Measurements from ENCODE around the gene KIF9.
A peak's percentile ranks its signal among the peaks of the same experiment; 100 is the strongest.

The KIF9 gene

GRCh38 chr3:47228088-47228487, 54.5 kb downstream of the KIF9 start:
- Histone ChIP-seq H2BK120ac (ENCODE audit: low read depth, low read length) (no peak overlapping the region), H3K4me3 (ENCODE audit: low read length in 2 of 2) (no peak overlapping the region), H3K4me1 (ENCODE audit: control insufficient read depth in 2 of 2, insufficient read depth in 1 of 2, low read depth in 1 of 2, low read length in 2 of 2) (no peaks in the 10 kb centered on the region), H2BK5ac (ENCODE audit: low read length) (no peak overlapping the region), H3K4me2 (ENCODE audit: insufficient read depth, low read length, poor library complexity, severe bottlenecking) (no peak overlapping the region), H2BK12ac (ENCODE audit: low read length) (no peak overlapping the region), H3K27ac (replicated peaks; ENCODE audit: low read length) (no peak overlapping the region), H2AFZ (ENCODE audit: low read length) (no peak overlapping the region), H3K36me3 (replicated peaks in 1 of 2; ENCODE audit: control insufficient read depth in 2 of 2, insufficient read depth in 2 of 2, low read length in 2 of 2) (no peaks in the 10 kb centered on the region), H2BK15ac (ENCODE audit: low read length) (no peak overlapping the region), H3K9me3 (replicated peaks in 1 of 2; ENCODE audit: control insufficient read depth in 2 of 2, insufficient read depth in 1 of 2, low read depth in 1 of 2, low read length in 2 of 2) (no peaks in the 10 kb centered on the region), H4K8ac (ENCODE audit: low read depth, low read length) (no peak overlapping the region), H3K14ac (ENCODE audit: low read length) (no peak overlapping the region), H3K18ac (ENCODE audit: low read length) (no peak overlapping the region), H4K91ac (ENCODE audit: low read depth, low read length, poor library complexity) (no peak overlapping the region), H3K79me1 (ENCODE audit: low read depth, low read length) (no peaks in the 10 kb centered on the region), H3K27me3 (ENCODE audit: control insufficient read depth in 3 of 3, insufficient read depth in 3 of 3, low read depth in 1 of 3, low read length in 3 of 3) (no peaks in the 10 kb centered on the region), H3K23ac (ENCODE audit: low read depth, low read length, poor library complexity) (no peak overlapping the region), H3K4ac (ENCODE audit: low read length) (no peak overlapping the region), H3K9ac (ENCODE audit: low read depth, low read length, poor library complexity) (no peak overlapping the region), H2AK5ac (ENCODE audit: low read depth, low read length) (no peak overlapping the region)
- DNase-seq (ENCODE audit: low spot score) = no peak
- no CpG with 5 or more reads among the region's 1 CpG for WGBS, 2 donors (ENCODE audit: extremely low coverage in 2 of 2, insufficient read length in 2 of 2, insufficient replicate concordance in 1 of 2)

GRCh38 chr3:47227678-47228077, 54.9 kb downstream of the KIF9 start:
- H2BK5ac ChIP-seq (ENCODE audit: low read length) = no peak overlapping the region
- H2BK120ac ChIP-seq (ENCODE audit: low read depth, low read length) = no peak overlapping the region
- WGBS, 2 donors (ENCODE audit: extremely low coverage in 2 of 2, insufficient read length in 2 of 2, insufficient replicate concordance in 1 of 2) = no CpG with 5 or more reads among the region's 7 CpGs
- no peak overlapping the region for H3K18ac ChIP-seq (ENCODE audit: low read length)
- H3K27ac ChIP-seq (replicated peaks; ENCODE audit: low read length) = no peak overlapping the region
- no peak overlapping the region for H3K4ac ChIP-seq (ENCODE audit: low read length)
- H2AFZ ChIP-seq (ENCODE audit: low read length) = no peak overlapping the region
- no peaks in the 10 kb centered on the region for H3K27me3 ChIP-seq (ENCODE audit: control insufficient read depth in 3 of 3, insufficient read depth in 3 of 3, low read depth in 1 of 3, low read length in 3 of 3)
- H3K9ac ChIP-seq (ENCODE audit: low read depth, low read length, poor library complexity) = no peak overlapping the region
- no peak overlapping the region for H2AK5ac ChIP-seq (ENCODE audit: low read depth, low read length)
- H4K91ac ChIP-seq (ENCODE audit: low read depth, low read length, poor library complexity) = no peak overlapping the region
- no peak for DNase-seq (ENCODE audit: low spot score)
- H3K14ac ChIP-seq (ENCODE audit: low read length) = no peak overlapping the region
- peak overlapping the region; percentile 3 for H3K23ac ChIP-seq (ENCODE audit: low read depth, low read length, poor library complexity)
- no peaks in the 10 kb centered on the region for H3K9me3 ChIP-seq (replicated peaks in 1 of 2; ENCODE audit: control insufficient read depth in 2 of 2, insufficient read depth in 1 of 2, low read depth in 1 of 2, low read length in 2 of 2)
- no peaks in the 10 kb centered on the region for H3K36me3 ChIP-seq (replicated peaks in 1 of 2; ENCODE audit: control insufficient read depth in 2 of 2, insufficient read depth in 2 of 2, low read length in 2 of 2)
- no peak overlapping the region for H4K8ac ChIP-seq (ENCODE audit: low read depth, low read length)
- H2BK12ac ChIP-seq (ENCODE audit: low read length) = no peak overlapping the region
- H3K4me2 ChIP-seq (ENCODE audit: insufficient read depth, low read length, poor library complexity, severe bottlenecking) = no peak overlapping the region
- no peak overlapping the region for H3K4me3 ChIP-seq (ENCODE audit: low read length in 2 of 2)
- H3K79me1 ChIP-seq (ENCODE audit: low read depth, low read length) = no peaks in the 10 kb centered on the region
- H2BK15ac ChIP-seq (ENCODE audit: low read length) = no peak overlapping the region
- no peaks in the 10 kb centered on the region for H3K4me1 ChIP-seq (ENCODE audit: control insufficient read depth in 2 of 2, insufficient read depth in 1 of 2, low read depth in 1 of 2, low read length in 2 of 2)

- Histone ChIP-seq H3K14ac (ENCODE audit: low read length) (no peak overlapping the region), H2BK12ac (ENCODE audit: low read length) (no peak overlapping the region), H4K91ac (ENCODE audit: low read depth, low read length, poor library complexity) (no peak overlapping the region), H2BK5ac (ENCODE audit: low read length) (no peak overlapping the region), H4K8ac (ENCODE audit: low read depth, low read length) (no peak overlapping the region), H2AFZ (ENCODE audit: low read length) (no peak overlapping the region), H3K79me1 (ENCODE audit: low read depth, low read length) (no peaks in the 10 kb centered on the region), H3K9ac (ENCODE audit: low read depth, low read length, poor library complexity) (no peak overlapping the region), H3K23ac (ENCODE audit: low read depth, low read length, poor library complexity) (no peak overlapping the region), H3K9me3 (replicated peaks in 1 of 2; ENCODE audit: control insufficient read depth in 2 of 2, insufficient read depth in 1 of 2, low read depth in 1 of 2, low read length in 2 of 2) (no peaks in the 10 kb centered on the region), H2BK120ac (ENCODE audit: low read depth, low read length) (no peak overlapping the region), H3K18ac (ENCODE audit: low read length) (no peak overlapping the region), H3K36me3 (replicated peaks in 1 of 2; ENCODE audit: control insufficient read depth in 2 of 2, insufficient read depth in 2 of 2, low read length in 2 of 2) (no peaks in the 10 kb centered on the region), H3K27ac (replicated peaks; ENCODE audit: low read length) (no peak overlapping the region), H2AK5ac (ENCODE audit: low read depth, low read length) (no peak overlapping the region), H3K27me3 (ENCODE audit: control insufficient read depth in 3 of 3, insufficient read depth in 3 of 3, low read depth in 1 of 3, low read length in 3 of 3) (no peaks in the 10 kb centered on the region), H2BK15ac (ENCODE audit: low read length) (no peak overlapping the region), H3K4me2 (ENCODE audit: insufficient read depth, low read length, poor library complexity, severe bottlenecking) (no peak overlapping the region), H3K4me1 (ENCODE audit: control insufficient read depth in 2 of 2, insufficient read depth in 1 of 2, low read depth in 1 of 2, low read length in 2 of 2) (no peaks in the 10 kb centered on the region), H3K4ac (ENCODE audit: low read length) (no peak overlapping the region), H3K4me3 (ENCODE audit: low read length in 2 of 2) (no peak overlapping the region)
- DNase-seq (ENCODE audit: low spot score) = no peak
- no CpG with 5 or more reads among the region's 5 CpGs for WGBS, 2 donors (ENCODE audit: extremely low coverage in 2 of 2, insufficient read length in 2 of 2, insufficient replicate concordance in 1 of 2)
Measured at GRCh38 chr3:47225310-47225906, 57.2 kb downstream of the KIF9 start.

GRCh38 chr3:47223755-47224154, 58.8 kb downstream of the KIF9 start:
- no peaks in the 10 kb centered on the region for H3K36me3 ChIP-seq (replicated peaks in 1 of 2; ENCODE audit: control insufficient read depth in 2 of 2, insufficient read depth in 2 of 2, low read length in 2 of 2)
- H2BK15ac ChIP-seq (ENCODE audit: low read length) = no peak overlapping the region
- H3K9ac ChIP-seq (ENCODE audit: low read depth, low read length, poor library complexity) = no peak overlapping the region
- no peak overlapping the region for H4K91ac ChIP-seq (ENCODE audit: low read depth, low read length, poor library complexity)
- H3K14ac ChIP-seq (ENCODE audit: low read length) = no peak overlapping the region
- H3K4me3 ChIP-seq (ENCODE audit: low read length in 2 of 2) = no peak overlapping the region
- no peak overlapping the region for H2AK5ac ChIP-seq (ENCODE audit: low read depth, low read length)
- no peak overlapping the region for H3K4me2 ChIP-seq (ENCODE audit: insufficient read depth, low read length, poor library complexity, severe bottlenecking)
- H2BK120ac ChIP-seq (ENCODE audit: low read depth, low read length) = no peak overlapping the region
- DNase-seq (ENCODE audit: low spot score) = no peak
- no peak overlapping the region for H4K8ac ChIP-seq (ENCODE audit: low read depth, low read length)
- no peak overlapping the region for H2BK5ac ChIP-seq (ENCODE audit: low read length)
- H3K23ac ChIP-seq (ENCODE audit: low read depth, low read length, poor library complexity) = no peak overlapping the region
- WGBS, 2 donors (ENCODE audit: extremely low coverage in 2 of 2, insufficient read length in 2 of 2, insufficient replicate concordance in 1 of 2) = no CpG with 5 or more reads among the region's 3 CpGs
- H2AFZ ChIP-seq (ENCODE audit: low read length) = no peak overlapping the region
- H3K79me1 ChIP-seq (ENCODE audit: low read depth, low read length) = no peaks in the 10 kb centered on the region
- no peak overlapping the region for H2BK12ac ChIP-seq (ENCODE audit: low read length)
- no peak overlapping the region for H3K4ac ChIP-seq (ENCODE audit: low read length)
- H3K4me1 ChIP-seq (ENCODE audit: control insufficient read depth in 2 of 2, insufficient read depth in 1 of 2, low read depth in 1 of 2, low read length in 2 of 2) = no peaks in the 10 kb centered on the region
- H3K9me3 ChIP-seq (replicated peaks in 1 of 2; ENCODE audit: control insufficient read depth in 2 of 2, insufficient read depth in 1 of 2, low read depth in 1 of 2, low read length in 2 of 2) = no peaks in the 10 kb centered on the region
- no peak overlapping the region for H3K27ac ChIP-seq (replicated peaks; ENCODE audit: low read length)
- no peak overlapping the region for H3K18ac ChIP-seq (ENCODE audit: low read length)
- H3K27me3 ChIP-seq (ENCODE audit: control insufficient read depth in 3 of 3, insufficient read depth in 3 of 3, low read depth in 1 of 3, low read length in 3 of 3) = no peaks in the 10 kb centered on the region

Data from neuronal stem cell (in vitro differentiated cells).